Upper lobe of left lung (tissue), 6 donors: ENCODE measurements around the gene CD300A. TPM values are rescaled to one million over a fixed set of nuclear protein-coding genes. Genes with fewer than 3 reads are reported as not detected.

Source experiments
- ATAC-seq, 2 donors: fragments of 200-7000 bp; cut with Tn5 transposase; one replicate each; pipeline ENCODE4 v1.9.1; 2022; ENCODE audit warnings: mild to moderate bottlenecking in 2 of 2, moderate library complexity in 2 of 2; ENCODE audit not compliant: low FRiP score in 2 of 2
- DNase-seq, 2 donors: peaks; one replicate each; pipeline ENCODE4 v3.0.0-alpha.2; 2019 to 2020
- H3K27ac ChIP-seq, 4 donors: fragments of 200-600 bp; sonication (generic); one replicate each; pipeline ENCODE4 v1.5.1; 2016 to 2019
- H3K27me3 ChIP-seq, 4 donors: fragments of 200-600 bp; sonication (generic); one replicate each; pipeline ENCODE4 v1.5.1; 2017 to 2019
- H3K36me3 ChIP-seq, 4 donors: fragments of 200-600 bp; sonication (generic); one replicate each; pipeline ENCODE4 v1.5.1; 2016 to 2019
- H3K4me1 ChIP-seq, 4 donors: fragments of 200-600 bp; sonication (generic); one replicate each; pipeline ENCODE4 v1.5.1; 2018 to 2019
- H3K4me3 ChIP-seq, 4 donors: fragments of 200-600 bp; sonication (generic); one replicate each; pipeline ENCODE4 v1.5.1; 2017 to 2019; ENCODE audit warnings: mild to moderate bottlenecking in 2 of 4, moderate library complexity in 1 of 4
- H3K9me3 ChIP-seq, 4 donors: fragments of 200-600 bp; sonication (generic); one replicate each; pipeline ENCODE4 v1.5.1; 2018 to 2019
- EP300 ChIP-seq, 4 donors: sonication (generic); formaldehyde crosslinking; IDR thresholded peaks; one replicate each; pipeline ENCODE4 v1.5.1; 2017; ENCODE audit warnings: antibody characterized with exemption in 4 of 4, control low read depth in 2 of 4
- POLR2A ChIP-seq, 4 donors: fragments of 450-650 bp; IDR thresholded peaks; one replicate each; pipeline ENCODE4 v1.5.1; 2016 to 2017; ENCODE audit warnings: antibody characterized with exemption in 4 of 4, mild to moderate bottlenecking in 2 of 4
- POLR2AphosphoS5 ChIP-seq, 2 donors: sonication (generic); formaldehyde crosslinking; IDR thresholded peaks; one replicate each; pipeline ENCODE4 v1.5.1; 2017; ENCODE audit warnings: antibody characterized with exemption in 2 of 2
- WGBS, 2 donors: methylation state at CpG; one replicate each; pipeline ENCODE4 v1.1.5; 2017 to 2018; 5-methylcytosine and 5-hydroxymethylcytosine counted together
- total RNA-seq, 6 donors: library from RNA; depleted of rRNA in 4 of 6; stranded (reverse); fragments of >200 nt in 4 of 6; gene quantifications; one replicate each; pipeline versions ENCODE4 v1.1.0 to v1.2.1, GENCODE V29; 2016 to 2021
- TF ChIP-seq, protein P1 (sequence below), 6 experiments: fragments of 450-650 bp in 4 of 6; fragments of 200-600 bp in 2 of 6; sonication (generic) in 2 of 6; IDR thresholded peaks; one replicate each; pipeline ENCODE4 v1.5.1; 2016 to 2019; ENCODE audit warnings: antibody characterized with exemption in 6 of 6
- donor health status: DM: no; HTN: no; CAD: no; lungs with moderate emphysema.
- donor health status: DM: no; HTN: yes; CAD: no; lungs with severe emphysema.

Gene CD300A
- total RNA-seq, 6 donors from 2014 or later, result 10.7 to 26.5 (median 18.0) TPM

GRCh38 chr17:74520790-74521480 is 54.5 kb downstream of the CD300A start:
- H3K4me1 ChIP-seq, result no peaks in the 10 kb centered on the region
- TF ChIP-seq, protein P1, sequence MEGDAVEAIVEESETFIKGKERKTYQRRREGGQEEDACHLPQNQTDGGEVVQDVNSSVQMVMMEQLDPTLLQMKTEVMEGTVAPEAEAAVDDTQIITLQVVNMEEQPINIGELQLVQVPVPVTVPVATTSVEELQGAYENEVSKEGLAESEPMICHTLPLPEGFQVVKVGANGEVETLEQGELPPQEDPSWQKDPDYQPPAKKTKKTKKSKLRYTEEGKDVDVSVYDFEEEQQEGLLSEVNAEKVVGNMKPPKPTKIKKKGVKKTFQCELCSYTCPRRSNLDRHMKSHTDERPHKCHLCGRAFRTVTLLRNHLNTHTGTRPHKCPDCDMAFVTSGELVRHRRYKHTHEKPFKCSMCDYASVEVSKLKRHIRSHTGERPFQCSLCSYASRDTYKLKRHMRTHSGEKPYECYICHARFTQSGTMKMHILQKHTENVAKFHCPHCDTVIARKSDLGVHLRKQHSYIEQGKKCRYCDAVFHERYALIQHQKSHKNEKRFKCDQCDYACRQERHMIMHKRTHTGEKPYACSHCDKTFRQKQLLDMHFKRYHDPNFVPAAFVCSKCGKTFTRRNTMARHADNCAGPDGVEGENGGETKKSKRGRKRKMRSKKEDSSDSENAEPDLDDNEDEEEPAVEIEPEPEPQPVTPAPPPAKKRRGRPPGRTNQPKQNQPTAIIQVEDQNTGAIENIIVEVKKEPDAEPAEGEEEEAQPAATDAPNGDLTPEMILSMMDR (IDR thresholded peaks at IDR 0.05), result no peak
- TF ChIP-seq POLR2AphosphoS5 (IDR thresholded peaks at IDR 0.05), result peak in 1 of 2 donors; percentile 78
- peak in 1 of 4 donors; percentile 68 for TF ChIP-seq EP300 (IDR thresholded peaks at IDR 0.05)
- peak in 1 of 4 donors; percentile 50 for TF ChIP-seq POLR2A (IDR thresholded peaks at IDR 0.05)
- no peaks in the 10 kb centered on the region for H3K27me3 ChIP-seq
- H3K36me3 ChIP-seq, result no peaks in the 10 kb centered on the region
- no peak overlapping the region for H3K4me3 ChIP-seq
- peak in 1 of 2 donors; percentile 84 for ATAC-seq
- peak overlapping the region; percentile 64 to 88 (median 82) for H3K27ac ChIP-seq
- WGBS, 2 donors, result 77 to 78% methylated on average over 19 to 21 of the region's 21 CpGs
- peak; percentile 45 to 53 for DNase-seq
- H3K9me3 ChIP-seq, result peaks cover 0 to 10% (median 2%) of the 10 kb centered on the region in 4 donors

DNA sequence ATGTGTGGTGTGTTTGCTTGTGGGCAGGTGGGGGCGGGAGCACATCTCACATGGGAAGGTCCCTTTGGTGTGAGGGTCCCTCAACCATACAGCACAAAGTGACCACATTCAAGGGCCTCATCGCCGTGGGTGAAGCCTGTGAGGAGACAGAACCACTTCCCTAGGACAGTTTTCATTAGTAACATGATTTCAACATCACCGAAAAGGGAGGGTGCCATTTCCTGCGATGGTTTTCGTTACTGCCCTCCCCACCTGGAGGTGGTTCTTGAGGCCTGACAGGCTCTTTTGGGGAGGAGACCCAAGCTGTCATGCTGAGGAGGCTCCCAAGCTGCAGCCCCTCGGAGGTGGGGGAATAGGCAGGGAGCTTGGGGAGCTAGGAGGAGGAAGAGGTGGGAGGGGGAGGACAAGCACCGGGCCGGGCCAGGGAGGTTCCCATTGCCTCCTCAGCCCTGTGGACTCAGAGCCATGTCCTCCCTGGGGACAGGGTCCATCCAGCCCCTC is 55.3 kb downstream of the CD300A start:
- Histone ChIP-seq H3K9me3 (peaks cover 0 to 10% (median 2%) of the 10 kb centered on the region in 4 donors), H3K27ac (peak overlapping the region; percentile 64 to 88 (median 82)), H3K4me1 (no peaks in the 10 kb centered on the region), H3K4me3 (no peak overlapping the region), H3K36me3 (no peaks in the 10 kb centered on the region), H3K27me3 (no peaks in the 10 kb centered on the region)
- ATAC-seq, result peak; percentile 50 to 70
- peak; percentile 29 to 56 for DNase-seq
- TF ChIP-seq EP300 (IDR thresholded peaks at IDR 0.05) (no peak), POLR2AphosphoS5 (IDR thresholded peaks at IDR 0.05) (peak; percentile 13 to 37), POLR2A (IDR thresholded peaks at IDR 0.05) (peak in 1 of 4 donors; percentile 60)
- TF ChIP-seq, protein P1 (IDR thresholded peaks at IDR 0.05), result no peak
- WGBS, 2 donors, result 48 to 65% methylated on average over 3 to 7 of the region's 9 CpGs

- no peak overlapping the region for H3K4me3 ChIP-seq
- H3K4me1 ChIP-seq, result no peaks in the 10 kb centered on the region
- peak in 1 of 2 donors; percentile 27 for DNase-seq
- WGBS, 2 donors, result 87 to 88% methylated on average over 10 of the region's 10 CpGs
- no peaks in the 10 kb centered on the region for H3K27me3 ChIP-seq
- no peak for TF ChIP-seq POLR2AphosphoS5 (IDR thresholded peaks at IDR 0.05)
- TF ChIP-seq, protein P1 (IDR thresholded peaks at IDR 0.05), result no peak
- no peaks in the 10 kb centered on the region for H3K36me3 ChIP-seq
- ATAC-seq, result no peak
- H3K27ac ChIP-seq, result peak overlapping the region in 3 of 4 donors; percentile 64 to 88 (median 87)
- peaks cover 0 to 10% (median 2%) of the 10 kb centered on the region in 4 donors for H3K9me3 ChIP-seq
These were observed 56.1 kb downstream of the CD300A start for GRCh38 chr17:74522381-74523105.

DNA sequence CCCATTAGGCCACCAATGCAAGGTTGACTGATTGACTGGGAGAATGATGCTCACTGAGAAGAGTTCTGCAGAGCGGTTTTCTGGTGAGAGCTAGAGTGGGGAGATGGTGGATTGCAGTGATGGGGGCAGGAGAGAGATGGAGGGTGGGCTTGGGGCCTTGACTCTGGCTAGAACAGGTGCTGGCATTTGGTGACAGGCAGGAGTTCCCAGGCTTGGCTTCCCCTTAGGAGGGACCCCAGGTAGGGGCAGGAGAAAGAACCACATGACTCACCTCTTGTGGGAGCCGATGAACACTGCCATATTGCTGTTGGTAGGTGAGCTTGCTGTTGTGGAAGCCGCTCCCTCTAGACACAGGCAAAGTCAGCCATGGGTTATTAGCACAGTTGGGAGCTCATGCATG is 56.9 kb downstream of the CD300A start:
- ATAC-seq (no peak), DNase-seq (no peak)
- H3K36me3 ChIP-seq, result no peaks in the 10 kb centered on the region
- no peaks in the 10 kb centered on the region for H3K4me1 ChIP-seq
- TF ChIP-seq POLR2AphosphoS5 (IDR thresholded peaks at IDR 0.05) (no peak), POLR2A (IDR thresholded peaks at IDR 0.05) (no peak), EP300 (IDR thresholded peaks at IDR 0.05) (no peak)
- TF ChIP-seq, protein P1 (IDR thresholded peaks at IDR 0.05), result no peak
- peak overlapping the region in 1 of 4 donors; percentile 87 for H3K27ac ChIP-seq
- peaks cover 0 to 10% (median 2%) of the 10 kb centered on the region in 4 donors for H3K9me3 ChIP-seq
- no peak overlapping the region for H3K4me3 ChIP-seq
- 83 to 86% methylated on average over 3 of the region's 3 CpGs for WGBS, 2 donors
- H3K27me3 ChIP-seq, result no peaks in the 10 kb centered on the region
